ENCODE results near the gene MPPE1.

DNA sequence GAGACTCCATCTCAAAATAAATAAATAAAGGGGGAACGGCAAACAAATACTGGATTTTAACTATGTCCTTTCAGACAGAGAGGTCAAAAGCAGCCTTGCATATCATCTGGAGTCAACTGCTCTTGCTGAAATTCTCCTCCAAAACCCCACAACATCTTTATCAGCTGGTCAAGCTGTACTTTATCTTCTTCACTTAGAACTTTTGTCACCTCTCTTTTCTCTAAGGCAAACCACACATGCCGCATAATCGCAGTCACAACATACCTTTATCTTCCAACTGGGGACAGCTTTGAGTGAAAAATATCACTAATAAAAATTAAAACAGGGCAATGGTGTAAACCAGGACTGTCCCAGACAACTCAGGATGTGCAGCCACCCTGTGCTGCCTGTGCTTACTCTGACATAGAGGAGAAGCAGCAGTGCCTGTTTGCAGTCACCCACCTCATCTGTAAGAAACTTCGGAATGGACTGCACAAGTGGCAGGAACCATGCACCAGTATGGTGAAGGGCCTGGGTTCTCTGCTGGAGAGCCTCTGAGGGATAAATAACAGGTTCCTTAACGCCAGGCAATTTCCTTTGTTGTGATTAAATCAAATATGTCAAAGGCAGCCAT, 6.2 kb downstream of the MPPE1 start:
- TF ChIP-seq, protein P1, sequence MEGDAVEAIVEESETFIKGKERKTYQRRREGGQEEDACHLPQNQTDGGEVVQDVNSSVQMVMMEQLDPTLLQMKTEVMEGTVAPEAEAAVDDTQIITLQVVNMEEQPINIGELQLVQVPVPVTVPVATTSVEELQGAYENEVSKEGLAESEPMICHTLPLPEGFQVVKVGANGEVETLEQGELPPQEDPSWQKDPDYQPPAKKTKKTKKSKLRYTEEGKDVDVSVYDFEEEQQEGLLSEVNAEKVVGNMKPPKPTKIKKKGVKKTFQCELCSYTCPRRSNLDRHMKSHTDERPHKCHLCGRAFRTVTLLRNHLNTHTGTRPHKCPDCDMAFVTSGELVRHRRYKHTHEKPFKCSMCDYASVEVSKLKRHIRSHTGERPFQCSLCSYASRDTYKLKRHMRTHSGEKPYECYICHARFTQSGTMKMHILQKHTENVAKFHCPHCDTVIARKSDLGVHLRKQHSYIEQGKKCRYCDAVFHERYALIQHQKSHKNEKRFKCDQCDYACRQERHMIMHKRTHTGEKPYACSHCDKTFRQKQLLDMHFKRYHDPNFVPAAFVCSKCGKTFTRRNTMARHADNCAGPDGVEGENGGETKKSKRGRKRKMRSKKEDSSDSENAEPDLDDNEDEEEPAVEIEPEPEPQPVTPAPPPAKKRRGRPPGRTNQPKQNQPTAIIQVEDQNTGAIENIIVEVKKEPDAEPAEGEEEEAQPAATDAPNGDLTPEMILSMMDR (conservative IDR thresholded peaks at IDR 0.05; ENCODE audit: low read depth, low read length) = no peak
- no peak for TF ChIP-seq MXI1 (IDR thresholded peaks at IDR 0.05; ENCODE audit: borderline replicate concordance, low read depth, low read length)
- TF ChIP-seq SMC3 (IDR thresholded peaks at IDR 0.05; ENCODE audit: low read depth, low read length) = no peak
- no peak for TF ChIP-seq POLR2A (IDR thresholded peaks at IDR 0.05; ENCODE audit: low read depth, low read length)
- TF ChIP-seq, protein P2, sequence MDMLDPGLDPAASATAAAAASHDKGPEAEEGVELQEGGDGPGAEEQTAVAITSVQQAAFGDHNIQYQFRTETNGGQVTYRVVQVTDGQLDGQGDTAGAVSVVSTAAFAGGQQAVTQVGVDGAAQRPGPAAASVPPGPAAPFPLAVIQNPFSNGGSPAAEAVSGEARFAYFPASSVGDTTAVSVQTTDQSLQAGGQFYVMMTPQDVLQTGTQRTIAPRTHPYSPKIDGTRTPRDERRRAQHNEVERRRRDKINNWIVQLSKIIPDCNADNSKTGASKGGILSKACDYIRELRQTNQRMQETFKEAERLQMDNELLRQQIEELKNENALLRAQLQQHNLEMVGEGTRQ (IDR thresholded peaks at IDR 0.05; ENCODE audit: low read depth, low read length) = no peak
- TF ChIP-seq CEBPB (IDR thresholded peaks at IDR 0.05; ENCODE audit: low read depth, low read length) = no peak
- no peak for TF ChIP-seq MAZ (IDR thresholded peaks at IDR 0.05; ENCODE audit: borderline replicate concordance, low read depth, low read length)
- TF ChIP-seq RCOR1 (IDR thresholded peaks at IDR 0.05; ENCODE audit: insufficient replicate concordance, low read length) = no peak
- TF ChIP-seq FOS (IDR thresholded peaks at IDR 0.05; ENCODE audit: low read depth, low read length) = no peak
- TF ChIP-seq NFE2L2 (IDR thresholded peaks at IDR 0.05; ENCODE audit: low read depth, low read length) = no peak
- TF ChIP-seq, protein P3, sequence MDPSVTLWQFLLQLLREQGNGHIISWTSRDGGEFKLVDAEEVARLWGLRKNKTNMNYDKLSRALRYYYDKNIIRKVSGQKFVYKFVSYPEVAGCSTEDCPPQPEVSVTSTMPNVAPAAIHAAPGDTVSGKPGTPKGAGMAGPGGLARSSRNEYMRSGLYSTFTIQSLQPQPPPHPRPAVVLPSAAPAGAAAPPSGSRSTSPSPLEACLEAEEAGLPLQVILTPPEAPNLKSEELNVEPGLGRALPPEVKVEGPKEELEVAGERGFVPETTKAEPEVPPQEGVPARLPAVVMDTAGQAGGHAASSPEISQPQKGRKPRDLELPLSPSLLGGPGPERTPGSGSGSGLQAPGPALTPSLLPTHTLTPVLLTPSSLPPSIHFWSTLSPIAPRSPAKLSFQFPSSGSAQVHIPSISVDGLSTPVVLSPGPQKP (IDR thresholded peaks at IDR 0.05; ENCODE audit: borderline replicate concordance, low read depth, low read length) = no peak
- no peak for TF ChIP-seq RAD21 (IDR thresholded peaks at IDR 0.05; ENCODE audit: low read length)

Data from IMR-90 (cell line).